ENCODE results near the gene OR5P2.

DNA sequence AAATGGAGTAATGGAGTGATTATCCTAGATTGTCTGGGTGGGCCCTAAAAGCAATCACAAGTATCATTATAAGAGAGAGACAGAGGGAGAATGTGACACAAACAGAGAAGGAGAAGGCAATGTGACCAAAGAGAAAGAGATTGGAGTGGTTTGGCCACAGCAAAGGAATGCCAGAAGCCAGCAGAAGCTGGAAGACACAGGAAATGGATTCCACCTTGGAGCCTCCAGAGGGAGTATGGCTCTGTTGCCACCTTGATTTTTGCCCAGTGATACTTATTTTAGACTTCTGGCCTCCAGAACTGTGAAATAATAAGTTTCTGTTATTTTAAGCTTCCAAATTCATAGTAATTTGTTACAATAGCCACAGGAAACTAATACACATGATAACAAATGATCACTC lies 36.8 kb upstream of the OR5P2 start:
- TF ChIP-seq, protein P1, sequence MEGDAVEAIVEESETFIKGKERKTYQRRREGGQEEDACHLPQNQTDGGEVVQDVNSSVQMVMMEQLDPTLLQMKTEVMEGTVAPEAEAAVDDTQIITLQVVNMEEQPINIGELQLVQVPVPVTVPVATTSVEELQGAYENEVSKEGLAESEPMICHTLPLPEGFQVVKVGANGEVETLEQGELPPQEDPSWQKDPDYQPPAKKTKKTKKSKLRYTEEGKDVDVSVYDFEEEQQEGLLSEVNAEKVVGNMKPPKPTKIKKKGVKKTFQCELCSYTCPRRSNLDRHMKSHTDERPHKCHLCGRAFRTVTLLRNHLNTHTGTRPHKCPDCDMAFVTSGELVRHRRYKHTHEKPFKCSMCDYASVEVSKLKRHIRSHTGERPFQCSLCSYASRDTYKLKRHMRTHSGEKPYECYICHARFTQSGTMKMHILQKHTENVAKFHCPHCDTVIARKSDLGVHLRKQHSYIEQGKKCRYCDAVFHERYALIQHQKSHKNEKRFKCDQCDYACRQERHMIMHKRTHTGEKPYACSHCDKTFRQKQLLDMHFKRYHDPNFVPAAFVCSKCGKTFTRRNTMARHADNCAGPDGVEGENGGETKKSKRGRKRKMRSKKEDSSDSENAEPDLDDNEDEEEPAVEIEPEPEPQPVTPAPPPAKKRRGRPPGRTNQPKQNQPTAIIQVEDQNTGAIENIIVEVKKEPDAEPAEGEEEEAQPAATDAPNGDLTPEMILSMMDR (IDR thresholded peaks at IDR 0.05): 0 out of 2 replicates have a peak, but pooled peaks have one; percentile 10
- TF ChIP-seq TCF7L2 (IDR thresholded peaks at IDR 0.05; ENCODE audit: low read depth, low read length) (no peak), POLR2AphosphoS5 (IDR thresholded peaks at IDR 0.05; ENCODE audit: low read depth, low read length) (no peak), SIN3A (IDR thresholded peaks at IDR 0.05; ENCODE audit: borderline replicate concordance, insufficient read depth, low read depth, low read length) (no peak)
- TF ChIP-seq, protein P2, sequence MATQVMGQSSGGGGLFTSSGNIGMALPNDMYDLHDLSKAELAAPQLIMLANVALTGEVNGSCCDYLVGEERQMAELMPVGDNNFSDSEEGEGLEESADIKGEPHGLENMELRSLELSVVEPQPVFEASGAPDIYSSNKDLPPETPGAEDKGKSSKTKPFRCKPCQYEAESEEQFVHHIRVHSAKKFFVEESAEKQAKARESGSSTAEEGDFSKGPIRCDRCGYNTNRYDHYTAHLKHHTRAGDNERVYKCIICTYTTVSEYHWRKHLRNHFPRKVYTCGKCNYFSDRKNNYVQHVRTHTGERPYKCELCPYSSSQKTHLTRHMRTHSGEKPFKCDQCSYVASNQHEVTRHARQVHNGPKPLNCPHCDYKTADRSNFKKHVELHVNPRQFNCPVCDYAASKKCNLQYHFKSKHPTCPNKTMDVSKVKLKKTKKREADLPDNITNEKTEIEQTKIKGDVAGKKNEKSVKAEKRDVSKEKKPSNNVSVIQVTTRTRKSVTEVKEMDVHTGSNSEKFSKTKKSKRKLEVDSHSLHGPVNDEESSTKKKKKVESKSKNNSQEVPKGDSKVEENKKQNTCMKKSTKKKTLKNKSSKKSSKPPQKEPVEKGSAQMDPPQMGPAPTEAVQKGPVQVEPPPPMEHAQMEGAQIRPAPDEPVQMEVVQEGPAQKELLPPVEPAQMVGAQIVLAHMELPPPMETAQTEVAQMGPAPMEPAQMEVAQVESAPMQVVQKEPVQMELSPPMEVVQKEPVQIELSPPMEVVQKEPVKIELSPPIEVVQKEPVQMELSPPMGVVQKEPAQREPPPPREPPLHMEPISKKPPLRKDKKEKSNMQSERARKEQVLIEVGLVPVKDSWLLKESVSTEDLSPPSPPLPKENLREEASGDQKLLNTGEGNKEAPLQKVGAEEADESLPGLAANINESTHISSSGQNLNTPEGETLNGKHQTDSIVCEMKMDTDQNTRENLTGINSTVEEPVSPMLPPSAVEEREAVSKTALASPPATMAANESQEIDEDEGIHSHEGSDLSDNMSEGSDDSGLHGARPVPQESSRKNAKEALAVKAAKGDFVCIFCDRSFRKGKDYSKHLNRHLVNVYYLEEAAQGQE (IDR thresholded peaks at IDR 0.05; ENCODE audit: insufficient read depth in 1 of 2, low read depth in 2 of 2, low read length in 1 of 2): no peak

Measured in Panc1 (cell line).